Measurements from ENCODE around the gene SEL1L. TPM values are rescaled to one million over a fixed set of nuclear protein-coding genes. Genes with fewer than 3 reads are reported as not detected.

Gene SEL1L
- total RNA-seq, 1 experiment from 2014 or later, result 53.7 TPM

DNA sequence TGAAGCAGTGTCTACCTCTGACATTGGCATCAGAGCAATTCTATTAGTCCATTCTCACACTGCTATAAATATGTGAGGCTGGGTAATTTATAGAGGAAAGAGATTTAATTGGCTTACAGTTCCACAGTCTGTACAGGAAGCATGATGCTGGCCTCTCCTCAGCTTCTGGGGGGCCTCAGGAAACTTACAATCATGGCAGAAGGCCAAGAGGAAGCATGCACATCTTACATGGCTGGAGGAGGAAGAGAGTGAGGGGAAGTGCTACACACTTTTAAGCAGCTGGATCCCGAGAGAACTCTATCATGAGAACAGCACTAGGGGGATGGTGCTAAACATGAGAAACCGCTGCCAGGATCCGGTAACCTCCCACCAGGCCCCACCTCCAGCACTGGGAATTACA, 25.7 kb upstream of the SEL1L start:
- in situ Hi-C loops (cut with HindIII; ENCODE audit: low pct_unique_long_range_greater_than_20kb, low sequenced_read_pairs) (no loop called here), intact Hi-C loops (cut with micrococcal nuclease; ENCODE audit: unreplicated experiment) (no loop called here)
- DNase-seq (ENCODE audit: low read depth, low spot score) (no peak), ATAC-seq (no peak)
- Histone ChIP-seq H3K9me3 (ENCODE audit: control insufficient read depth, insufficient read depth, low read depth, low read length) (no peaks in the 10 kb centered on the region), H3K36me3 (ENCODE audit: control insufficient read depth, insufficient read depth, low read length) (no peaks in the 10 kb centered on the region), H3K4me1 (ENCODE audit: control insufficient read depth, insufficient read depth, low read length) (no peaks in the 10 kb centered on the region), H3K27me3 (ENCODE audit: control insufficient read depth, insufficient read depth, low read length) (no peaks in the 10 kb centered on the region), H3K27ac (ENCODE audit: low read length) (no peak overlapping the region), H3K4me3 (ENCODE audit: low read depth in 2 of 2, low read length in 2 of 2) (no peak overlapping the region)
- ChIA-PET POLR2A (no interaction called here), CTCF (no interaction called here)
- TF ChIP-seq CTCF (IDR thresholded peaks at IDR 0.05), result no peak
- no TSS peak for BruUV-seq (replicated peaks)

DNA sequence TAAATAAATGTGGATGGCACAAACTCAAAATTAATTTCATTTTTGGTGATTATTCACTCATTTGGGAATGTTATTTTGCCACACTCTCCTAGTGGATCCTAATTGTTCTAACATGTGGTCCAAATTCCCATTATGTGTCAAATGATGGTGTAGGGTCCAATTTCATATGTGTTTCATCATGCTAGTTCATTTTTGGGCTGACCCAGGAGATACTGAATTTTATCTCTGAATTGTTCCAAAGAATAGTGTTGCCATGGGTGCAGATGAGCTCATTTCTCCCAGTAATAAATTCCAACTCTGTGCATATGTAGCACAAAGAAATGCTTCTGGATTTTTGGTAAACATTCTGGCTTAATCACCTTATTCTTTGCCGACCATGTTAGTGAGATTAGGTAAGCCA, 23.5 kb upstream of the SEL1L start:
- H3K27me3 ChIP-seq (ENCODE audit: control insufficient read depth, insufficient read depth, low read length), result no peaks in the 10 kb centered on the region
- DNase-seq (ENCODE audit: low read depth, low spot score), result no peak
- ChIA-PET CTCF (no interaction called here), POLR2A (no interaction called here)
- no peak for ATAC-seq
- H3K27ac ChIP-seq (ENCODE audit: low read length), result no peak overlapping the region
- H3K36me3 ChIP-seq (ENCODE audit: control insufficient read depth, insufficient read depth, low read length), result no peaks in the 10 kb centered on the region
- no TSS peak for BruUV-seq (replicated peaks)
- TF ChIP-seq CTCF (IDR thresholded peaks at IDR 0.05) (no peak), POLR2AphosphoS5 (IDR thresholded peaks at IDR 0.05; ENCODE audit: low read depth, low read length) (no peak), SIN3A (IDR thresholded peaks at IDR 0.05; ENCODE audit: borderline replicate concordance, insufficient read depth, low read depth, low read length) (no peak), TCF7L2 (IDR thresholded peaks at IDR 0.05; ENCODE audit: low read depth, low read length) (no peak)
- TF ChIP-seq, protein P1, sequence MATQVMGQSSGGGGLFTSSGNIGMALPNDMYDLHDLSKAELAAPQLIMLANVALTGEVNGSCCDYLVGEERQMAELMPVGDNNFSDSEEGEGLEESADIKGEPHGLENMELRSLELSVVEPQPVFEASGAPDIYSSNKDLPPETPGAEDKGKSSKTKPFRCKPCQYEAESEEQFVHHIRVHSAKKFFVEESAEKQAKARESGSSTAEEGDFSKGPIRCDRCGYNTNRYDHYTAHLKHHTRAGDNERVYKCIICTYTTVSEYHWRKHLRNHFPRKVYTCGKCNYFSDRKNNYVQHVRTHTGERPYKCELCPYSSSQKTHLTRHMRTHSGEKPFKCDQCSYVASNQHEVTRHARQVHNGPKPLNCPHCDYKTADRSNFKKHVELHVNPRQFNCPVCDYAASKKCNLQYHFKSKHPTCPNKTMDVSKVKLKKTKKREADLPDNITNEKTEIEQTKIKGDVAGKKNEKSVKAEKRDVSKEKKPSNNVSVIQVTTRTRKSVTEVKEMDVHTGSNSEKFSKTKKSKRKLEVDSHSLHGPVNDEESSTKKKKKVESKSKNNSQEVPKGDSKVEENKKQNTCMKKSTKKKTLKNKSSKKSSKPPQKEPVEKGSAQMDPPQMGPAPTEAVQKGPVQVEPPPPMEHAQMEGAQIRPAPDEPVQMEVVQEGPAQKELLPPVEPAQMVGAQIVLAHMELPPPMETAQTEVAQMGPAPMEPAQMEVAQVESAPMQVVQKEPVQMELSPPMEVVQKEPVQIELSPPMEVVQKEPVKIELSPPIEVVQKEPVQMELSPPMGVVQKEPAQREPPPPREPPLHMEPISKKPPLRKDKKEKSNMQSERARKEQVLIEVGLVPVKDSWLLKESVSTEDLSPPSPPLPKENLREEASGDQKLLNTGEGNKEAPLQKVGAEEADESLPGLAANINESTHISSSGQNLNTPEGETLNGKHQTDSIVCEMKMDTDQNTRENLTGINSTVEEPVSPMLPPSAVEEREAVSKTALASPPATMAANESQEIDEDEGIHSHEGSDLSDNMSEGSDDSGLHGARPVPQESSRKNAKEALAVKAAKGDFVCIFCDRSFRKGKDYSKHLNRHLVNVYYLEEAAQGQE (IDR thresholded peaks at IDR 0.05; ENCODE audit: insufficient read depth in 1 of 2, low read depth in 2 of 2, low read length in 1 of 2), result no peak
- no peak overlapping the region for H3K4me3 ChIP-seq (ENCODE audit: low read depth in 2 of 2, low read length in 2 of 2)
- in situ Hi-C loops (cut with HindIII; ENCODE audit: low pct_unique_long_range_greater_than_20kb, low sequenced_read_pairs), result no loop called here
- intact Hi-C loops (cut with micrococcal nuclease; ENCODE audit: unreplicated experiment), result no loop called here
- H3K4me1 ChIP-seq (ENCODE audit: control insufficient read depth, insufficient read depth, low read length), result no peaks in the 10 kb centered on the region
- no peaks in the 10 kb centered on the region for H3K9me3 ChIP-seq (ENCODE audit: control insufficient read depth, insufficient read depth, low read depth, low read length)

- H3K4me3 ChIP-seq (ENCODE audit: low read depth in 2 of 2, low read length in 2 of 2), result no peak overlapping the region
- no TSS peak for BruUV-seq (replicated peaks)
- POLR2A ChIA-PET, result no interaction called here
- H3K27me3 ChIP-seq (ENCODE audit: control insufficient read depth, insufficient read depth, low read length), result no peaks in the 10 kb centered on the region
- no peaks in the 10 kb centered on the region for H3K9me3 ChIP-seq (ENCODE audit: control insufficient read depth, insufficient read depth, low read depth, low read length)
- DNase-seq (ENCODE audit: low read depth, low spot score) (no peak), ATAC-seq (no peak)
- CTCF ChIA-PET, result no interaction called here
- H3K27ac ChIP-seq (ENCODE audit: low read length), result no peak overlapping the region
- no peaks in the 10 kb centered on the region for H3K4me1 ChIP-seq (ENCODE audit: control insufficient read depth, insufficient read depth, low read length)
- no peaks in the 10 kb centered on the region for H3K36me3 ChIP-seq (ENCODE audit: control insufficient read depth, insufficient read depth, low read length)
- no peak for TF ChIP-seq TCF7L2 (IDR thresholded peaks at IDR 0.05; ENCODE audit: low read depth, low read length)
- no peak for TF ChIP-seq CTCF (IDR thresholded peaks at IDR 0.05)
- TF ChIP-seq POLR2AphosphoS5 (IDR thresholded peaks at IDR 0.05; ENCODE audit: low read depth, low read length), result no peak
- TF ChIP-seq, protein P1 (IDR thresholded peaks at IDR 0.05; ENCODE audit: insufficient read depth in 1 of 2, low read depth in 2 of 2, low read length in 1 of 2), result no peak
- TF ChIP-seq SIN3A (IDR thresholded peaks at IDR 0.05; ENCODE audit: borderline replicate concordance, insufficient read depth, low read depth, low read length), result no peak
- in situ Hi-C loops (cut with HindIII; ENCODE audit: low pct_unique_long_range_greater_than_20kb, low sequenced_read_pairs) (no loop called here), intact Hi-C loops (cut with micrococcal nuclease; ENCODE audit: unreplicated experiment) (no loop called here)
These were observed 22.0 kb upstream of the SEL1L start for GRCh38 chr14:81555684-81556083.

All from Panc1 (cell line).